GM10266 (cell line): Measurements from ENCODE around the gene TOGARAM1.

Source experiments
- DNase-seq: peaks from one replicate; pipeline ENCODE4 v3.0.0; 2012; ENCODE audit errors: extremely low spot score
- TF ChIP-seq, protein P1 (sequence below): IDR thresholded peaks from 2 replicates; pipeline ENCODE4 v1.5.1; 2012; ENCODE audit warnings: mild to moderate bottlenecking, low read depth; ENCODE audit not compliant: control insufficient read depth, insufficient read depth; ENCODE audit errors: missing control alignments

Gene TOGARAM1

GRCh38 chr14:44940944-44941343, 21.0 kb upstream of the TOGARAM1 start:
- DNase-seq, result no peak
- TF ChIP-seq, protein P1, sequence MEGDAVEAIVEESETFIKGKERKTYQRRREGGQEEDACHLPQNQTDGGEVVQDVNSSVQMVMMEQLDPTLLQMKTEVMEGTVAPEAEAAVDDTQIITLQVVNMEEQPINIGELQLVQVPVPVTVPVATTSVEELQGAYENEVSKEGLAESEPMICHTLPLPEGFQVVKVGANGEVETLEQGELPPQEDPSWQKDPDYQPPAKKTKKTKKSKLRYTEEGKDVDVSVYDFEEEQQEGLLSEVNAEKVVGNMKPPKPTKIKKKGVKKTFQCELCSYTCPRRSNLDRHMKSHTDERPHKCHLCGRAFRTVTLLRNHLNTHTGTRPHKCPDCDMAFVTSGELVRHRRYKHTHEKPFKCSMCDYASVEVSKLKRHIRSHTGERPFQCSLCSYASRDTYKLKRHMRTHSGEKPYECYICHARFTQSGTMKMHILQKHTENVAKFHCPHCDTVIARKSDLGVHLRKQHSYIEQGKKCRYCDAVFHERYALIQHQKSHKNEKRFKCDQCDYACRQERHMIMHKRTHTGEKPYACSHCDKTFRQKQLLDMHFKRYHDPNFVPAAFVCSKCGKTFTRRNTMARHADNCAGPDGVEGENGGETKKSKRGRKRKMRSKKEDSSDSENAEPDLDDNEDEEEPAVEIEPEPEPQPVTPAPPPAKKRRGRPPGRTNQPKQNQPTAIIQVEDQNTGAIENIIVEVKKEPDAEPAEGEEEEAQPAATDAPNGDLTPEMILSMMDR, result no peak

GRCh38 chr14:44941591-44941990, 20.4 kb upstream of the TOGARAM1 start:
- DNase-seq, result no peak
- TF ChIP-seq, protein P1, result no peak

DNA sequence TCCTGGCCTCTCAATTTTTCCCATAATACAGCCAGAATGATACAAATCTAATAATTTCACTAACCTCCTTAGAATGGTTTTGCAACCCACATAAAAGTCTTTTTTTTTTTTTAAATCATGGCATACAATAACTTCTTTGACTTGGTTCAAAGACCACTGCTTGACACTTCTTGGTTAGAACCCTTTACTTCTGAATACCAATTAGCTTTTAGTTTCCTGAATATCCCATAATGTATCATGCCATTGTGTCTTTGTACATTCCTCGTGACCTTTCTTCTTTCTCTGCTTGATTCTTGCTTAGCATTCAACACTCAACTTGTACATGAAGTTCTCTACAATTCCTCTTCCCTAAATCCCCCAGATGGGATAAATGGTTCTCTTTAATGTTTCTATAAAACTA, 19.6 kb upstream of the TOGARAM1 start:
- no peak for DNase-seq
- TF ChIP-seq, protein P1, result no peak

- no peak for DNase-seq
Measured at GRCh38 chr14:44944107-44944506, 17.9 kb upstream of the TOGARAM1 start.

DNA sequence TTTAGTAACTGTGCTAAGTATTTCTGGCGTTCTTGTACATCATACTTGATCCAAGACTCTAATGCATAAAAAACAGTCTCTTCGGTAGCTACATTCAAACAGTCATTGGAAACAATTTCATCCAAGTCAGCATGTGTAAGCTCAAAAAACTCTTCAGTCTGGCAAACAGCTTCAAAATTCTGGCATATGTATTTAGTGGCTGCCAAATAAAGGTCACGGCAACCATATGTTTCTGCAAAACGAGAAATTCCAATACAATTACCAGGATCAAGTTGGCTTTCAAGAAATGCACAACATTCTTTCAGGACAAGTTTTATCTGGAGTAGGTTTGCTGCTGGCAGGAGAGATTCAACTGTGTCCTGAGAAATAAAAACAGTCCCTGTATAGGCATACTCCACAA, 16.7 kb upstream of the TOGARAM1 start:
- DNase-seq, result no peak

More at GRCh38 chr14:44944107-44944506, 17.9 kb upstream of the TOGARAM1 start:
- TF ChIP-seq, protein P1, result no peak

GRCh38 chr14:44951051-44951450, 10.9 kb upstream of the TOGARAM1 start:
- TF ChIP-seq, protein P1, result no peak
- no peak for DNase-seq

More for the DNA sequence above, 16.7 kb upstream of the TOGARAM1 start:
- TF ChIP-seq, protein P1, result no peak

DNA sequence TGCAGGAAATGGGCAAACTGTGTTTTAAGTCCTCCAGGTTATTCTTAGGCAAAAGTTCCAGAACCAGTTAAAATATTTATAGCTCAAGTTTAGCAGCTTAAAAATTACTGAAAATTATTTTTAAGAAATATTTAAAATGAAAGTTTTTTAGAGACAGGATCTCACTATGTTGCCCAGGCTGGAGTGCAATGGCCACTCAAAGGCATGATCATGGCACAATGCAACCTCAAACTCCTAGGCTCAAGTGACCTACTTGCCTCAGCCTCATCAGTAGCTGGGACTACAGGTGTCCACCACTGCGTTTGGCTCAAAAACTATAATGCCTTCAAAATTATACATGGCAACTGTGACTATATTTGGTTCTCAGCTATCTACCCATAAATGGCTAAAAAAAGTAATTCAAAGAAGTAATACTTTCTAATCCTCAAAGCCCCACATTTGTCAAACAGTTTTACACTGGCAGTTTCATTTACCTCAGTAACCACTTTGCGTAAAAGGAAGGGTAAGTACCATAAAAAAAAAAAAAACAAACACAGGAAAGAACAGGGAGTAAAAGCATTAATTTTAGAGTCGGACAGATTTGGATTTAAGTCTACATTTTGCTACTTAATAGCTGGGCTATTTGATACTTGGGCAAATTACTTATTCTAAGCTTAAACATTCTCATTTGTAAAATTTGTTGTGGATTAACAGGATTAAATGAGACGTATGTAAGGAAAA, 9.4 kb upstream of the TOGARAM1 start:
- DNase-seq, result no peak
- TF ChIP-seq, protein P1, result no peak
